Peyer's patch (tissue), 4 donors: Measurements from ENCODE around the gene APOBEC3H.

ENCODE experiments used
- POLR2A ChIP-seq, 2 donors: fragments of 450-650 bp; IDR thresholded peaks; one replicate each; pipeline ENCODE4 v1.5.1; 2017; ENCODE audit warnings: antibody characterized with exemption in 2 of 2, mild to moderate bottlenecking in 2 of 2, moderate library complexity in 2 of 2
- TF ChIP-seq, protein P1 (sequence below), 6 experiments: fragments of 450-650 bp in 4 of 6; fragments of 200-600 bp in 2 of 6; sonication (generic) in 1 of 6; IDR thresholded peaks; one replicate each; pipeline ENCODE4 v1.5.1; 2017 to 2019; ENCODE audit warnings: antibody characterized with exemption in 6 of 6, mild to moderate bottlenecking in 3 of 6, moderate library complexity in 1 of 6

DNA sequence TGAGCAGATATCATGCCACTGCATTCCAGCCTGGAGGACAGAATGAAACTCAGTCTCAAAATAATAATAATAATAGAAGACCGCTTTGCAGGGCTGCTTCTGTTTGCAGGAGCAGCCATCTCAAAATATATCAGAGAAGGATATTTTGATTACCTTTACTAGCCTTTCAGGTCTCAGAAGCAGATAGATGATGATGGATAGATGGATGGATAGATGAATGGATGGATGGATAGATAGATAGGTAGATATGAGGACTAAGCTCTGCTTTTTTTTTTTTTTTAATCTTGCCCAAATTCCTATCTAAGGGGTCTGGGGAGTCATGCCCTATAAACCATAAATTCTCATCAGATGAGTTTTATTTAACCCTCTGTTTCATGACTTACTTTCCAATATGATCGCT lies 18.5 kb downstream of the APOBEC3H start:
- TF ChIP-seq, protein P1, sequence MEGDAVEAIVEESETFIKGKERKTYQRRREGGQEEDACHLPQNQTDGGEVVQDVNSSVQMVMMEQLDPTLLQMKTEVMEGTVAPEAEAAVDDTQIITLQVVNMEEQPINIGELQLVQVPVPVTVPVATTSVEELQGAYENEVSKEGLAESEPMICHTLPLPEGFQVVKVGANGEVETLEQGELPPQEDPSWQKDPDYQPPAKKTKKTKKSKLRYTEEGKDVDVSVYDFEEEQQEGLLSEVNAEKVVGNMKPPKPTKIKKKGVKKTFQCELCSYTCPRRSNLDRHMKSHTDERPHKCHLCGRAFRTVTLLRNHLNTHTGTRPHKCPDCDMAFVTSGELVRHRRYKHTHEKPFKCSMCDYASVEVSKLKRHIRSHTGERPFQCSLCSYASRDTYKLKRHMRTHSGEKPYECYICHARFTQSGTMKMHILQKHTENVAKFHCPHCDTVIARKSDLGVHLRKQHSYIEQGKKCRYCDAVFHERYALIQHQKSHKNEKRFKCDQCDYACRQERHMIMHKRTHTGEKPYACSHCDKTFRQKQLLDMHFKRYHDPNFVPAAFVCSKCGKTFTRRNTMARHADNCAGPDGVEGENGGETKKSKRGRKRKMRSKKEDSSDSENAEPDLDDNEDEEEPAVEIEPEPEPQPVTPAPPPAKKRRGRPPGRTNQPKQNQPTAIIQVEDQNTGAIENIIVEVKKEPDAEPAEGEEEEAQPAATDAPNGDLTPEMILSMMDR (IDR thresholded peaks at IDR 0.05) = no peak
- no peak for TF ChIP-seq POLR2A (IDR thresholded peaks at IDR 0.05)
